Cardiac ventricle fibroblast (primary cell): ENCODE results near the gene SCAMP4. TPM values are rescaled to one million over a fixed set of nuclear protein-coding genes. Genes with fewer than 3 reads are reported as not detected.

Experiments
- total RNA-seq: library from RNA; depleted of rRNA; stranded (reverse); fragments of >200 nt; gene quantifications from 2 replicates; pipeline ENCODE4 v1.2.3, GENCODE V29; 2015

Gene SCAMP4
- 112 and 131 TPM in 2 replicates for total RNA-seq

GRCh38 chr19:1905110-1905862 lies at the start of gene SCAMP4, which contains the start of gene ADAT3:
SCAMP4 (plus strand) TSS chr19:1905399; CDS start chr19:1915020, 9,621 bp downstream.
ADAT3 (plus strand) TSS chr19:1905399; CDS start chr19:1912048, 6,649 bp downstream.

DNA sequence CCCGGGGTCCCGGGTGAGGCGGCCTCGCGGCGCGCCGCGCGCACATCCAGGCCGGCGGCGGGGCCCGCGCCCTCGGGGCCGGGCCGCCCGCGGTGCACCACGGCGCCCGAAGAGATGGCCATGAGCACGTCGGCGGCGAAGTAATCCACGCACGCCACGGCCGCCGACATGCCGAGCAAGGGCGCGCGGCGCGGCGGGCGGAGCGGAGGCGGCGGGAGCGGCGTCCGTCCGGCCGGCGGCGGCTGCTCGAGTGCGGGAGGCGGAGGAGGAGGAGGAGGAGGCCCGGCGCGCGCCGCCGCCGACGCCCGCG lies 41.9 kb upstream of the SCAMP4 start, which contains the start of gene KLF16:
Gene KLF16 (minus strand): TSS at position 252 of the 310 bp plus-strand sequence. CDS start 82 bp downstream, at position 170.

GRCh38 chr19:1885398-1886119 lies 19.6 kb upstream of the SCAMP4 start, which contains the start of gene ABHD17A:
ABHD17A (minus strand) TSS chr19:1885496; CDS start chr19:1881566, 3,930 bp downstream.

DNA sequence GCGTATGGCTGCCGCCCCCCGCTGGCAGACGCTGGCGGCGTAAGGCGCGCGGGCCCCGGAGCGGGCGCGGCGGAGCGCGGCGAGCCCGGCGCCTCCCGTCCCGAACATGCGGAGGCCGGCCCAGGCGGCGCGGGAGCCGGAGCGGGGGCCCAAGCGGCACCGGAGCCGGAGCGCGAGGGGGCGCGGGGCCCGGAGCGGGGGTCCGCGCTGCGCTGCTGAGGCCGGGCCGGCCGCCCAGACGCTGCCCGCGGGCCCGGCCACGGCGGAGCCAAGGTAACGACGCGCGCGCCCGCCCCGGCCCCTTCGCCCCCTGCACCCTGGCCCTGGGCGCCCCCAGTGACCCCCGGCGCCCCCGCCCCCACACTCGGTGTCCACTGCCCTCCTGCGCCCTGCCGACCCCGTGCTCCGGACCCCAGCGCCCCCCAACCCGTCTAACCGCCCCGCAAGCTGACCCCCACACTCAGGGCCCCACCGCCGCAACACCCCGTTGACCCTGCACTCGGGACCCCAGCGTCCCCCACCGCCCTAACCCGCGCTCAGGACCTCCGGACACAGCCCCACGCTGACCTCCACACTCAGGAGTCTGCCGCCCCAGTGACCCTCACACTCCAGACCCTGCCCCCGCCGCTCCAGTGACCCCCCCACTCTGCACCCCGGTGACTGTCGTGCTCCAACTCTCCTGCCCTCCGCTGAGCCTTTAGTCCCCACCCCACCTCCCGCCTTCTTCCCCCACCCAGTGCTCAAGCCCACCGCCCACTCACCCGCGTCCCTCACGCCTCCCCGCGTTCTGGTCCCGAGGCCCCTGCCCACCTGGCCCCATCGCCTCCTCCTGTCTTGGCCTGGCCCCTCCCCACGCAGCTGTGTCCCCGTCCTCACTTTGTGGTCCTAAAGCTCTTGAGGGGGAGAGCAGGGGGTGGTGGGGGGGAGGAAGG lies 36.2 kb downstream of the SCAMP4 start, which contains the start of gene CSNK1G2:
Gene CSNK1G2 (plus strand): TSS at position 27 of the 932 bp plus-strand sequence. CDS start 28,601 bp downstream, outside the sequence.

Other genes starting within 250 kb of the SCAMP4 start
- gene ONECUT3, start 151.9 kb upstream of the SCAMP4 start, total RNA-seq, result not detected in 2 replicates
- 3.2 and 3.3 TPM in 2 replicates for gene ATP8B3, start 93.1 kb upstream of the SCAMP4 start, total RNA-seq
- 7.5 and 8.5 TPM in 2 replicates for gene REXO1, start 56.9 kb upstream of the SCAMP4 start, total RNA-seq
- gene KLF16, start 41.8 kb upstream of the SCAMP4 start, total RNA-seq, result 8.8 and 10.7 TPM in 2 replicates
- 81.1 and 88.8 TPM in 2 replicates for gene ABHD17A, start 19.9 kb upstream of the SCAMP4 start, total RNA-seq
- 4.9 and 5.3 TPM in 2 replicates for gene ADAT3, start within 50 bp of the SCAMP4 start, total RNA-seq
- 32.7 and 39.0 TPM in 2 replicates for gene CSNK1G2, start 35.8 kb downstream of the SCAMP4 start, total RNA-seq
- gene BTBD2, start 110.3 kb downstream of the SCAMP4 start, total RNA-seq, result 91.3 and 97.8 TPM in 2 replicates
- gene MKNK2, start 145.8 kb downstream of the SCAMP4 start, total RNA-seq, result 86.6 and 102 TPM in 2 replicates
- 31.0 and 34.4 TPM in 2 replicates for gene MOB3A, start 190.9 kb downstream of the SCAMP4 start, total RNA-seq
- gene IZUMO4, start 191.5 kb downstream of the SCAMP4 start, total RNA-seq, result 0.62 and 1.3 TPM in 2 replicates
- 79.8 and 87.5 TPM in 2 replicates for gene AP3D1, start 246.2 kb downstream of the SCAMP4 start, total RNA-seq